HG02970 (cell line): ENCODE measurements around the gene PHKA2.
A peak's percentile ranks its signal among the peaks of the same experiment; 100 is the strongest.
"Not testable (repeated sequence)": the region's sequence is repeated elsewhere in the genome, so short reads cannot be mapped to it uniquely, and the experiment has no call there.

ENCODE experiments used
- ATAC-seq: cut with Tn5 transposase; IDR thresholded peaks from one replicate; pipeline ENCODE4 v1.9.1; 2021; ENCODE audit warnings: mild to moderate bottlenecking, moderate library complexity, moderate number of reproducible peaks; ENCODE audit not compliant: unreplicated experiment, low FRiP score

PHKA2 gene, protein sequence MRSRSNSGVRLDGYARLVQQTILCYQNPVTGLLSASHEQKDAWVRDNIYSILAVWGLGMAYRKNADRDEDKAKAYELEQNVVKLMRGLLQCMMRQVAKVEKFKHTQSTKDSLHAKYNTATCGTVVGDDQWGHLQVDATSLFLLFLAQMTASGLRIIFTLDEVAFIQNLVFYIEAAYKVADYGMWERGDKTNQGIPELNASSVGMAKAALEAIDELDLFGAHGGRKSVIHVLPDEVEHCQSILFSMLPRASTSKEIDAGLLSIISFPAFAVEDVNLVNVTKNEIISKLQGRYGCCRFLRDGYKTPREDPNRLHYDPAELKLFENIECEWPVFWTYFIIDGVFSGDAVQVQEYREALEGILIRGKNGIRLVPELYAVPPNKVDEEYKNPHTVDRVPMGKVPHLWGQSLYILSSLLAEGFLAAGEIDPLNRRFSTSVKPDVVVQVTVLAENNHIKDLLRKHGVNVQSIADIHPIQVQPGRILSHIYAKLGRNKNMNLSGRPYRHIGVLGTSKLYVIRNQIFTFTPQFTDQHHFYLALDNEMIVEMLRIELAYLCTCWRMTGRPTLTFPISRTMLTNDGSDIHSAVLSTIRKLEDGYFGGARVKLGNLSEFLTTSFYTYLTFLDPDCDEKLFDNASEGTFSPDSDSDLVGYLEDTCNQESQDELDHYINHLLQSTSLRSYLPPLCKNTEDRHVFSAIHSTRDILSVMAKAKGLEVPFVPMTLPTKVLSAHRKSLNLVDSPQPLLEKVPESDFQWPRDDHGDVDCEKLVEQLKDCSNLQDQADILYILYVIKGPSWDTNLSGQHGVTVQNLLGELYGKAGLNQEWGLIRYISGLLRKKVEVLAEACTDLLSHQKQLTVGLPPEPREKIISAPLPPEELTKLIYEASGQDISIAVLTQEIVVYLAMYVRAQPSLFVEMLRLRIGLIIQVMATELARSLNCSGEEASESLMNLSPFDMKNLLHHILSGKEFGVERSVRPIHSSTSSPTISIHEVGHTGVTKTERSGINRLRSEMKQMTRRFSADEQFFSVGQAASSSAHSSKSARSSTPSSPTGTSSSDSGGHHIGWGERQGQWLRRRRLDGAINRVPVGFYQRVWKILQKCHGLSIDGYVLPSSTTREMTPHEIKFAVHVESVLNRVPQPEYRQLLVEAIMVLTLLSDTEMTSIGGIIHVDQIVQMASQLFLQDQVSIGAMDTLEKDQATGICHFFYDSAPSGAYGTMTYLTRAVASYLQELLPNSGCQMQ

DNA sequence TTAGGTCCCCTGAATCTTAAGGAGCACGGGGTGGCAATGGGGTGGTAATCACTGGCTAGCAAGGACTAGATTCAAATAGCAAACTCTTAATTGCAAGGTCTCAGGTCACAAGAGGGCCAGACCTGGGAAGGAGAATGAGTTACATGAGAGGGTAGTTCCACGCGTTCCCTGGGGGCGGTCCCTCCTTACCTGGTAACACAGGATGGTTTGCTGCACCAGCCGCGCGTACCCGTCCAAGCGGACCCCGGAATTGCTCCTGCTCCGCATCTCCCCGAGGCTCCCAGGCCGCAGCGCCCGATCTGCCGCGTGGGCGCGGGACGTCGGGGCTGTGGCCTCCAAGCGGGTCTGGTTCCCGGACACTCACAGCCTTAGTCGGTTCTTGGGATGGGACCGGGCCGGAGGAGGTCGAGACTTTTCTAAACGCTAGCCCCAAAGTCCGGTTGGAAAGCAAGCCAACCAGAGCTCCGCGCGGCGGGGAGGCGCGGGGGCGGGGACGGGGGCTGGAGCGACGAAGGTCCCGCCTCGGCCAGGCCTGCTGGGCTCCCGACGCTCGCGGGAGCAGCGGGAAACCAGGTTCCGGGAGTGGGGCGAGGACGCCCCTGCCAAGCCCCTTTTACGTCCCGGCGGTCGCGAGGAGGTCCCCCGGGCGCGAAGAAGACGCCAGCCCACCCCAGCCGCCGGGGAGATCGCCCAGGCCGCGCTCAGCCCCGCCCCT, at the start of gene PHKA2:
TSS of gene PHKA2 (minus strand) at position 449 of the 715 bp plus-strand sequence. CDS start at position 267, 182 bp downstream.
- peak; percentile 44 for ATAC-seq

DNA sequence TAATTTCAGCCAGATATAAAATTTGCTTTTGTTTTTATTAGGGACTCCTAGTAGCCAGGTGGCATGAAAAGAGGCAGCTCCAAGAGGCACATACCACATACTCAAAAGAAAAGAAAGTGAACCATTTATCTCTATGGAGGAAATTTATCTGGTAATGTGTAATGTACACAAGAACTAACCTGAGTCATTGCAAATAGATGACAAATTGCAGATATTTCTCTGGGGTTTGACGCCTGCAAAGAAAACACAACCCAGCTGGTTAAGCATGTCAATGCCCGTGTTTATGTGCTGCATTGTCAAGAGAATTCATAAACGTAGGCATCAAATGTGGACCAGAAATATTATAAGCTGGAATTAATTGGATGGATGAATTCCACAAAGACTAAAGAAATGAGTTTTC, 46.9 kb upstream of the PHKA2 start:
- ATAC-seq = no peak

DNA sequence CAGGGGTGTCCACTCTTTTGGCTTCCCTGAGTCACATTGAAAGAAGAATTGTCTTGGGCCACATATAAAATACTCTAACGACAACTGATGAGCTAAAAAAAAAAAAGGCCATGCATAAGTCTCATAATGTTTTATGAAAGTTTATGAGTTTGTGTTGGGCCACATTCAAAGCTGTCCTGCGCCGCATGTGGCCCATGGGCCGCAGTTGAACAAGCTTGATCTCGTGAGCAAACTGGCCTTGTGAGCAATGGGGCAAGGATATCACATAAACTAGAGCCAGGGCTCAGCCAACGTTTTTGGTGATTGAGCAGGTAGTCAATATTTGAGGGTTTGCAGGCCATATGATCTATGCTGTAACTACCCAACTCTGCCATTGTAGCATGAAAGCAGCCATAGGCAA, 44.6 kb upstream of the PHKA2 start:
- ATAC-seq = no peak

DNA sequence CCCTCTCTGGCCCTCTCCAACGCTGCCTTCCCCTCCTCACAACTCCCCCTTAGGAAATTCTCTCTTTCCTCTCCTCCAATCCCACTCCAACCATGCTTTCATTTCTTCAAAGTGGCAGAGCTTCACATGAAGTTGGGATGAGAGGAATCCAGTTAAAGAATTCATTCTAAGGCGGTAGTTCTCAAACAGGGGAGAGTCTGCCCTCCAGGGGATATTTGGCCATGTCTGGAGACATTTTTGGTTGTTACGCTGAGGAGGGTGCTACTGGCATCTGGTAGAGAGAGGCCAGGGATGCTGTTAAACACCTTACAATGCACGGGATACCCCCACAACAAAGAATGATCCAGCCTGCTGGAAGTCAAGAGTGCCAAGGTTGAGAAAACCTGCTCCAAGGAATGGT, 40.5 kb upstream of the PHKA2 start:
- ATAC-seq = no peak

DNA sequence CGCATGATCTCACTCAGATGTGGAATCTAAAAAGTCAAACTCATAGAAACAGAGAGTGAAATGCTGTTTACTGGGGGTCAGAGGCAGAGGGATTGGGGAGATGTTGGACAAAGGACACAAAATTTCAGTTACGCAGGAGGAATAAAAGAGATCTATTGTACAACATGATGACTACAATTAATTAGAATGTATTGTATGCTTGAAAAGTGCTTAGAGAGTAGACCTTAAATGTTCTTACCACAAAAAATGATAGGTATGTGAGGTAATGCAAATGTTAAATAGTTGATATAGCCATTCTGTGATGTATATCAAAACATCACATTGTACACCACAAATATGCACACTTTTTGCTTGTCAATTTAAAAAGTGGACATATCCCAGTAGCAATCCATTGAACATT, 36.1 kb upstream of the PHKA2 start:
- no peak for ATAC-seq

DNA sequence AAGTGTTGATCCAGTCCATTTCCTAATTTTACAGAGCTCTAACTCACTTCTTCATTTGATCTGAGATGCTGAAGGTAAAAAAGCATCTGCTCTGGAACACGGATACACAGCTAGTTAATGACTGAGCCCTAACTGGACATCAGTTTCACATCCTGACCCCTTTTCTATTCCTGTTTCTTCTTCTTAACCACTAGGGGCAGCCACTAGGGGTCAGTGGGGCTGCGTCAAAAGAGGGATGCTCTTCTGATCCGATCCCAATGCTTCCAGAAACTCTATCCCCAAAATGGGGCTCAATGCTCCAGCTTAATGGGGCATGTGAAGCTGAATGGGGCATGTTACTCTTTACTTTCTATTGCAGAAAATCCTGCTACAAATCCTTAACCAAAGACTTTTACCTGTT, 33.4 kb upstream of the PHKA2 start:
- no peak for ATAC-seq

DNA sequence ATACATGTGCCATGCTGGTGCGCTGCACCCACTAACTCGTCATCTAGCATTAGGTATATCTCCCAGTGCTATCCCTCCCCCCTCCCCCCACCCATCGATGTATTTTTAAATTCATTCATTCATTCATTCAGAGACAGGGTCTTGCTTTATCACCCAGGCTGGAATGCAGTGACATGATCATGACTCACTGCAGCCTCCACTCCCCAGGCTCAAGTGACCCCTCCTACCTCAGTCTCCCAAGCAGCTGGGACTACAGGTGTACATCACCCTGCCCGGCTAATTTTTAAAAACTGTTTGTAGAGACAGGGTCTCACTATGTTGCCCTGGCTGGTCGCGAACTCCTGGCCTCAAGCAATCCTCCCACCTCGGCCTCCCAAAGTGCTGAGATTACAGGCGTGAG, 32.7 kb upstream of the PHKA2 start:
- not testable (repeated sequence) for ATAC-seq

DNA sequence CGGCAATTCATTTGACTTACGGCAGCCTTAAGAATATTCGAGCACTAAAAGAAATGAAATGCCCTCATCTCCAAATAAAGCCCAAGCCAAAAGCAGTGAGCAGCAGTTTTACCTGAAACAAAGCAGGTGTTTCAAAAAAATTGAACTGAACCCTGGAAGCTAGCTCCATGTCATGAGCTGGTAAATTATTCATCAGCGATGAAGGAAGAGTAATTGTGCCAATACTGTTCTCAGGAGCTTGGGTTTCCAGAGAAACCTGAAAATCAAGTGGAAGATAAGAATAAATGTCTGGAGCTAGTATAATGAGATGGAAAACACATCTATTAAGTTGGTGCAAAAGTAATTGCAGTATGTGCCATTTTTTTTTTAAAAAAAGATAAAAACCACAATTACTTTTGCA, 24.0 kb upstream of the PHKA2 start:
- ATAC-seq = no peak

DNA sequence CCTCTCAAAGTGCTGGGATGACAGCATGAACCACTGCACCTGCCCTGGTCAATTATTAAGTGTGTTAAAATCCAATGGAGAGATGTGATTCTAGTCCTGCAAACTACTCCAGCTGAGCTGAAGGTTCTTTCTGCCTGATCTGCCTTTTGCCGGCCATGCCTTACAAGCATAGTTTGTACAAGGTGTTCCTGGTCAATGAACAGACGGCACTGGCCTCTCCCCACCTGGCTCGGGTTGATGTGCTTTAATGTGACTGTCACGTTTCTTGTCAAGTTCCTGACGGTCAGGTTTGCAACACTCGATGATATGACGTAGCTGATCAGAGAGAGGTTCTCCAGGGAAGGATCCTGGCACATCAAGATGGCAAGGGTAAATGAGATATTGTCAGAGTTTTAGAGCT, 23.1 kb upstream of the PHKA2 start:
- ATAC-seq = no peak

DNA sequence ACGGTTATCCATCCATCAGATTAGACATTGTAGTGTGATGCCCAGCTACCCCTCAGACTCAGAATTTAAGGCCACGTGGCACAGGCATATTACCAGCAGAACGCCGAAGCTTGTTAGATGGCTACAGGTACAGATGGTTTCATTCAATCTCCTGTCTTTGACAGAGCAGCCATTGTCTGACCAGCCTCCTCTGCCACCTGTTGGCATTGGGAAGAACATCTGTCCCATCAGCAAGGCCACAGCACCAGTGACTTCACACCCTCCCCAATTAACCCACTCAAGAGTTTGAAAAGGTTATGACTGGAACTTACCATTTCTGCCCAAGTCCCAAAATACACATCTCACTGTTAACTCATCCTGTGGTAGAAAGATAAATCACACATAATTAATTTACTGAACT, 22.0 kb upstream of the PHKA2 start:
- no peak for ATAC-seq

DNA sequence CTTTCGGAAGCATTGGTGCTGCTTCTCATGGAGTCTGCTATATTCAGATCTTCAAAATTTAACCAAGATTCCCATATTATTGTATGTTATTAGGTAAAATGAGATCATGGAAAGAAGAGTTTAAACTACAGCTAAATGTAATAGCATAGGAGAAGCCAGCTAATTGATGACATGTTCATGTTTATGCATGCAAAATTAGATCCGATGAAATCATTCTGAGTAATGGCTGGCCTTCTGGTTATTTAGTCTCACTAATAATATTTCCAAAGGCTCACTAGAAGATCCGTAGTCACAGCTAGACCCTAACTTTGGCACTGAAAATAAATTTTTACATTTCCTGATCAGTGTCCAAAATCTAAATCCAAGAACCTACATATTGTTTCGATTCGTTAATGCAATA, 19.8 kb upstream of the PHKA2 start:
- ATAC-seq = no peak

DNA sequence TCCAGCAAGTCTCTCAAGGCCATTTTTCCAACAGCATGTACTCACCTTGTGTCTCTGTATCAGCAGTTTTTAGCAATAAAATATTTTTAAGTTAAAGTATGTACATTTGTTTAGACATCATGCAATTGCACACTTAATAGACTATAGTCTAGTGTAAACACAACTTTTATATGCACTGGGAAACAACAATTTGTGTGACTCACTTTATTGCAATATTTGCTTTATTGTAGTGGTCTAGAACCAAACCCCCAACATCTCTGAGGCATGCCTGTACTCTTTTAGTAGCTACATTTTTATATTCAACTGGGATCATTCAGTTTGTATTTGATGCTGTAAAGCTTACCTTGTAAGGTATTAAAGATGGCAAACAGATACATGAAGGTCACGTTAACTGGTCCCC, 14.7 kb upstream of the PHKA2 start:
- ATAC-seq = no peak

DNA sequence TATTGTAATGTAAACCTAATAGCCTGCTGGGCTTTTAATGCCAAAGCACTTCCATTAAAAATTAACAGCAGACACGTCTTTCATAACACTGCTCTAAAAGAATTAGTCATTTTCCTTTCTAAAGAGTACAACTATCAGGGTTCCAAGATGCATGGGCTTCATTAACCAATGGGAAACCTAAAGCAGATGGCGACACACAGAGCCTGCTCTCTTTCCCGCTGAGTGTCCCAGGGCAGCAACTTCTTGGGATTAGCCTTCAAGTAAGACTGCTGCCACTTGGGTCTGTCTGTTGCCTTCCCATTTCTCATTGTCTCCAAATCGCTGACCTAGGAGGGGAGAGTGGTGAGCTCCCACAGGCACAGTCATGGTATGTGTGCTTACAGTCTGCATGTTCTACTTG, 14.0 kb upstream of the PHKA2 start:
- no peak for ATAC-seq

DNA sequence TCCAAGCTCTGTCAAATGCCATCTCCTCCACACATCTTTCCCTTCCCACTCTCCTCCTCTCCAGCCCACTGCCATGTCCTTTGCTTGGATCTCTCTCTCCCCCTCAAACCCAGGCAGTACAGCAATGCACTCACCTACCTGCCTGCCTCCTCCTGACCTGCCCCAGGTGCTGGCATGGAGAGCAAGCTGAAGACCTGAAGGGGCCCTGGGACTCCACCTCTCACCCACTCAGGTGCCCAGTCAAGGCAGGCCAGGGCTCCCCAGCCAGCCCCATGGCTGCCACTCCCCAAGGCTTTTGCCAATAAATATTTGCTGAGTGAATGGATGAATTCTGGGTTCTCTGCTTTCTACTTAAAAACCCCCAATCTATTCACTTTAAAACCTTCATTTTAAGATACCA, 12.6 kb upstream of the PHKA2 start:
- ATAC-seq = no peak

DNA sequence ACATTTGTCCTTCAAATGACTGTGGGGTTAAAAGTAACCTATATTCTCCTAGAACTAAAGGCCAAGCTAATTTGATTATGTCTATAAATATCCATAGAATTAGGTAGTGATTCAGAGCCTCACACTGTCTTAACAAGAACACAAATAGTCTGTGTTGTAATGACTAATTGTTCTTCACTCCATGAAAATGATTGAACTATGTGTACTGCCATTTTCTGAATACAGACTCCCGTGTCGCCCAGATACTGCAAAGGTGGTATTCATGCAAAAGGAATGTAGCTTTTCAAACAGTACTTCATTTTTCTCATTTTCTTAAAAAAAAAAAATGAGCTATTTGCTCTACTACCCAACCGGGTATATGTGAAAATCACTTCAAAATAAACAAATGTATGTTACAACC, 11.3 kb upstream of the PHKA2 start:
- ATAC-seq = no peak

DNA sequence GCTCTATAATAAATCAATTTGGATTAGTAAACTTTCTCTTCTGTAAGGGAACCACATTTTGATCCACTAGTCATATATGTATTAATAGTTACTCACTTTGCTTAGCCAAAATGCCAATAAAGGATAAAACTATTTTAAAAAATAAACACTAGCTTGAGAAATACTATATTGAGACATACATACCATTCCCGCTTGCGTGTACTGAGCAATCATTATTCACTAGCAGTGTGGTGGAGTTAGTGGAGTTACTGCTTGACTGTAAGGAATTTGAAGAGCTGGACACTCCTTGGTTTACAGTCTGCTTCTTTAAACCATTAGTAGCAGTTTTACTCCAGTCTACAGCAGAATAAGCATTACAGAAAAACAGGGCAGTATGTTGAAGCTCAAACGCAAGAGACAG, 10.8 kb upstream of the PHKA2 start:
- ATAC-seq = no peak

DNA sequence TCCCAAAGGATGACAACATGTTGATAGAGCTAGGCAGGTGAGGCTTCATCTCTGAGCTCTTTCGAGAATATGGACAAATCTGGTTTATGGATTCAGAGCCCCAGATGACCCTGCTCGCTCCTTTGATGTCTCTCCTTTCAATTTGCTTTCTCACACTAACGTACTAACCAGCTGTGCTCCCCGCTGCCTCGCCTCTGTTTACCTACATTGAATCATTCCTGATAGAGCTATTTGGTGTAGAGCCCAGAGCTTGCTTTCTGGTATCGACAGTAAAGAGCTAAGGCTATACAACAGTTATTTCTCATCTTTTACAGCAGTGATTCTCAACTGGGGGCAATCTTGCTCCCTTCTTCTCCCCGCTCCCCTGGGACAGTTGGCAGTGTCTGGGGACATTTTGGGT, 8.9 kb upstream of the PHKA2 start:
- no peak for ATAC-seq

DNA sequence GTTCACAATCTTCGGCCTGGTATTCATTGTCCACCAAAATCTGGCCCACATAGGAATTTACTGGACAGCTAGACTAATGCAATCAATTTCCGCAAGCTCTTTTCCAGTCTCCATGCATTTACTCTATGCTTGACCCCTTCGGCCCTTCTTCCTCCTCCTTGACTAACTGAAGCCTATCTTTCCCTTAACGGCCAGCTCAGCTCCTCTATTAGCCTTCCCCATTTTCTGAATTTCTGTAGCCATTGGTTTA, 1.2 kb upstream of the PHKA2 start:
- no peak for ATAC-seq

DNA sequence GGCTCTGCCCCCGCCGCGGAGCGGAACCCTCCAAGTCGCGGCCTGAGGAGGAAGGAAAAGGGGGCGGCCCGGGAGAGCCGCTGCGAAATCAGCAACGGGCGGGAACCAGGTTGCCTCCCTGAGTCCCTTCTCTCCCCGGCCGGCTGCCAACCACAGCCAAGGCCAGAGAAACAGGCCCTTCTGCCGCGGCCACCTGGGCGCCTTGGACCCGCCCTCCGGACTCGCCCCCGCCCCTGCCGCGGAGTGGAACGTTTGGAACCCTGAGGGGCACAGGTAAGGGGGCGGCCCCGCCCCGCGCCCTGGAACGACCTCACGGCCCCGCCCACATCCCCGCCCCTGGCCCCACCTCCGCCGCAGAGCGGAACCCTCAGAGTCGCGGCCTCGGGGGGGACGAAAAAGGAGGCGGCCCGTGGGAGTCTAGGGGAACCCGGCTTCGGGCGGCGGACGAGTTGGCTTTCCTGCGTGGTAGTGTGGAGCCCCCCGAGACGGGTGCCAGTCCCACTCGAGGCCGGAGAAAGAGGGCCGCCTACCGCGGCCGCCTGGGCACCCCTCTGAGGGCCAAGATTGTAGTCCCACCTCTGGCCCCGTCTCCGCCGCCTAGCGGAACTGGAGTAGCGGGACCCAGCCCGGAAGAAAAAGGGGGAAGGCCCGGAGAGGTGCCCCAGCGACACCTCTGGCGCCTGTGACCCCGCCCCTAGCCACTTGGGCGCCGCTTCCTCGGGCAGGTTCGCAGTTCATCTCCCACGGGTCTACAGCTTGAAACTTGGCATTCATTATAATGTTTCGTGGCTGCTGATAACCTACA, 669 bp upstream of the PHKA2 start:
- ATAC-seq = peak; percentile 89
